HG03064 (cell line): ENCODE data around the gene CSRP3.

Experiments
- ATAC-seq: cut with Tn5 transposase; IDR thresholded peaks from one replicate; pipeline ENCODE4 v1.9.1; 2021; ENCODE audit warnings: low read depth; ENCODE audit not compliant: unreplicated experiment

CSRP3 gene

GRCh38 chr11:19191530-19192169 is 10.1 kb downstream of the CSRP3 start:
- no peak for ATAC-seq

GRCh38 chr11:19187833-19188258 is 13.9 kb downstream of the CSRP3 start:
- no peak for ATAC-seq

GRCh38 chr11:19187114-19187832 is 14.5 kb downstream of the CSRP3 start:
- no peak for ATAC-seq

GRCh38 chr11:19185516-19186052 is 16.2 kb downstream of the CSRP3 start:
- no peak for ATAC-seq

- no peak for ATAC-seq
These were observed 16.7 kb downstream of the CSRP3 start for GRCh38 chr11:19185036-19185435.

GRCh38 chr11:19183646-19184045 is 18.1 kb downstream of the CSRP3 start:
- no peak for ATAC-seq

GRCh38 chr11:19181531-19182261 is 20.1 kb downstream of the CSRP3 start:
- ATAC-seq: no peak

- ATAC-seq: no peak
These were observed 25.1 kb downstream of the CSRP3 start for GRCh38 chr11:19176629-19177186.

- no peak for ATAC-seq
These were observed 27.7 kb downstream of the CSRP3 start for GRCh38 chr11:19173964-19174638.

GRCh38 chr11:19173004-19173689 is 28.6 kb downstream of the CSRP3 start:
- ATAC-seq: no peak

GRCh38 chr11:19168090-19168489 is 33.7 kb downstream of the CSRP3 start:
- no peak for ATAC-seq

- ATAC-seq: no peak
These were observed 36.9 kb downstream of the CSRP3 start for GRCh38 chr11:19164881-19165280.

- no peak for ATAC-seq
These were observed 37.4 kb downstream of the CSRP3 start for GRCh38 chr11:19164230-19164855.

GRCh38 chr11:19163617-19164016 is 38.2 kb downstream of the CSRP3 start:
- no peak for ATAC-seq

GRCh38 chr11:19162951-19163505 is 38.8 kb downstream of the CSRP3 start:
- ATAC-seq: no peak

GRCh38 chr11:19161651-19162050 is 40.1 kb downstream of the CSRP3 start:
- no peak for ATAC-seq

GRCh38 chr11:19160847-19161246 is 40.9 kb downstream of the CSRP3 start:
- ATAC-seq: no peak

GRCh38 chr11:19156892-19157291 is 44.9 kb downstream of the CSRP3 start:
- no peak for ATAC-seq

GRCh38 chr11:19145319-19145718 is 56.5 kb downstream of the CSRP3 start:
- ATAC-seq: no peak
